GM19468 (cell line): ENCODE data around the gene CASP8AP2.
"Not testable (repeated sequence)": the region's sequence is repeated elsewhere in the genome, so short reads cannot be mapped to it uniquely, and the experiment has no call there.

Source experiments
- ATAC-seq: cut with Tn5 transposase; IDR thresholded peaks from one replicate; pipeline ENCODE4 v1.9.1; 2021; ENCODE audit warnings: mild to moderate bottlenecking, moderate library complexity, moderate number of reproducible peaks; ENCODE audit not compliant: unreplicated experiment; ENCODE audit errors: extremely low read depth

The CASP8AP2 gene

GRCh38 chr6:89886378-89887120, 56.9 kb downstream of the CASP8AP2 start:
- no peak for ATAC-seq

GRCh38 chr6:89887452-89888137, 57.9 kb downstream of the CASP8AP2 start:
- ATAC-seq = no peak

DNA sequence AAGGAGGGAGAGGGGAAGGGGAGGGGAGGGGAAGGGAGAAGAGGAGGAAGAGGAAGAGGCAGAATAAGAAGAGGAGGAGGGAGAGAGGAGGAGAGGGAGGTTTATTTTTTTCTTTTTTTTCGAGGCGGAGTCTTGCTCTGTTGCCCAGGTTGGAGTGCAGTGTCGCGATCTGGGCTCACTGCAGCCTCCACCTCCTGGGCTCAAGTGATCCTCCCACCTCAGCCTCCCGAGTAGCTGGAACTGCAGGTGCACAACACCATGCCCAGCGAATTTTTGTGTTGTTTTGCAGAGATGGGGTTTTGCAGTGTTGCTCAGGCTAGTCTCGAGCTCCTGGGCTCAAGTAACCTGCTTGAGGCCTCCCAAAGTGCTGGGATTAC, 58.4 kb downstream of the CASP8AP2 start:
- no peak for ATAC-seq

GRCh38 chr6:89888871-89889270, 59.2 kb downstream of the CASP8AP2 start:
- no peak for ATAC-seq

- ATAC-seq = not testable (repeated sequence)
Observed at GRCh38 chr6:89890845-89891528, 61.3 kb downstream of the CASP8AP2 start.

- not testable (repeated sequence) for ATAC-seq
Observed at GRCh38 chr6:89892577-89892976, 62.9 kb downstream of the CASP8AP2 start.

GRCh38 chr6:89894169-89894568, 64.5 kb downstream of the CASP8AP2 start, which contains the start of gene GJA10:
TSS of gene GJA10 (plus strand) at chr6:89894469. CDS start at chr6:89894469, 0 bp downstream.
- no peak for ATAC-seq

DNA sequence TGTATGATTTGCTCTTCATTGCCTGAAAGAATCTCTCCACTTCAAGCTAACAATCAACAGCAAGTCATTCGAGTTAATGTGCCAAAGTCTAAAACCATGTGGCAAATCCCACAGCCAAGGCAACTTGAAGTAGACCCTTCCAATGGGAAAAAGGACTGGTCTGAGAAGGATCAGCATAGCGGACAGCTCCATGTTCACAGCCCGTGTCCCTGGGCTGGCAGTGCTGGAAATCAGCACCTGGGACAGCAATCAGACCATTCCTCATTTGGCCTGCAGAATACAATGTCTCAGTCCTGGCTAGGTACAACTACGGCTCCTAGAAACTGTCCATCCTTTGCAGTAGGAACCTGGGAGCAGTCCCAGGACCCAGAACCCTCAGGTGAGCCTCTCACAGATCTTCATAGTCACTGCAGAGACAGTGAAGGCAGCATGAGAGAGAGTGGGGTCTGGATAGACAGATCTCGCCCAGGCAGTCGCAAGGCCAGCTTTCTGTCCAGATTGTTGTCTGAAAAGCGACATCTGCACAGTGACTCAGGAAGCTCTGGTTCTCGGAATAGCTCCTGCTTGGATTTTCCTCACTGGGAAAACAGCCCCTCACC, 65.7 kb downstream of the CASP8AP2 start:
- no peak for ATAC-seq

DNA sequence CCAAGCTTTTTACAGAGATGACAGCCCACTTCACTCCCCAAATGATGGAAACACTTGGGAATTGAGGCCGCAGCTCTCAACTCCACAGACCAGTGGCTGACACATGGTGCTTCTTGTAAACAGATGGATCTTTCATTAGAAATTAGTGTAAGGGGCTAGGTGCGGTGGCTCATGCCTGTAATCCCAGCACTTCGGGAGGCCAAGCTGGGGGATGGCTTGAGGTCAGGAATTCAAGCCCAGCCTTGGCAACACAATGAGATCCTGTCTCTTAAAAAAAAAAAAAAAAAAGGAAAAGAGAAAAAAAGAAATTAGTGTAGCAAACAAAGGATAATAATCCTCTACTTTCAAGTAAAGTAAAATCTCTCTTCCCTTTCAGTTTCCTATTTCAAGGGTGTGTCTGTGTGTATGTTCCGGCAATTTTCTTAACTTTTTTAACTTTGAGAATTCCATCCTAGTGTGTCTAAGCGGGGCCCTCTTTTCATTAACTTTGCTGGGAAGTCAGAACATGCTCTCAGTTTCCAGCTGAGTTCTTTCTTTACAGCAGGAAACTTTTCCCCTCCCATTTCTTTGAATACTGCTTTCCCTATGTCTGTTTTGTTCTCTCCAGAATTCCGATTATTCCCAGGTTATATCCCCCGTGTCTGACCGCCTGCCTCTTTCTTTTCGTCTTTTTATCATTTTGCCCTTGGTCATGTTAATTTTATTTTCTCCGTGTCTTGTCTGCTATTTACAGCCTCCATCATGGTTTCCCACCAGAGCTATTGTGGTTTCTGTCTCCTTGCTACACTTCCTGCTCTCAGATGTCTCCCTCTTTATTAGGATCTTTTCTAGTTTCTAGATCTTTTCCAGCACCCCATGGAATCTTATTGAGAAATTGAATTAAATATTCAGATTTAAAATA, 80.6 kb downstream of the CASP8AP2 start:
- not testable (repeated sequence) for ATAC-seq

DNA sequence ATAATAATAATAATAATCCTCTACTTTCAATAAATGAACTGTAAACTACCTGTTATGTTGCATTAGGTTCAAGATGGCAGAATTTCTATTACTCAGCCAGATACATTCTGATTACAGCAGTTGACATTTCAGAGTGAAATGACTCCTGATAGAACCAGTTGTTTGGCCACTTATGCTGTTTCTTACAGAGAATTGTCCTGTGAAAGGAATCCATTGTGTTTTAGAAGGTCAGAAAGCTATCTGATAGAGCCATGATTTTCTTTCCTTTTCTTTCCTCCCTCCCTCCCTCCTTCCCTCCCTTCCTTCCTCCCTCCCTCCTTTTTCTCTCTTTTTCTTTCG, 81.2 kb downstream of the CASP8AP2 start:
- no peak for ATAC-seq

DNA sequence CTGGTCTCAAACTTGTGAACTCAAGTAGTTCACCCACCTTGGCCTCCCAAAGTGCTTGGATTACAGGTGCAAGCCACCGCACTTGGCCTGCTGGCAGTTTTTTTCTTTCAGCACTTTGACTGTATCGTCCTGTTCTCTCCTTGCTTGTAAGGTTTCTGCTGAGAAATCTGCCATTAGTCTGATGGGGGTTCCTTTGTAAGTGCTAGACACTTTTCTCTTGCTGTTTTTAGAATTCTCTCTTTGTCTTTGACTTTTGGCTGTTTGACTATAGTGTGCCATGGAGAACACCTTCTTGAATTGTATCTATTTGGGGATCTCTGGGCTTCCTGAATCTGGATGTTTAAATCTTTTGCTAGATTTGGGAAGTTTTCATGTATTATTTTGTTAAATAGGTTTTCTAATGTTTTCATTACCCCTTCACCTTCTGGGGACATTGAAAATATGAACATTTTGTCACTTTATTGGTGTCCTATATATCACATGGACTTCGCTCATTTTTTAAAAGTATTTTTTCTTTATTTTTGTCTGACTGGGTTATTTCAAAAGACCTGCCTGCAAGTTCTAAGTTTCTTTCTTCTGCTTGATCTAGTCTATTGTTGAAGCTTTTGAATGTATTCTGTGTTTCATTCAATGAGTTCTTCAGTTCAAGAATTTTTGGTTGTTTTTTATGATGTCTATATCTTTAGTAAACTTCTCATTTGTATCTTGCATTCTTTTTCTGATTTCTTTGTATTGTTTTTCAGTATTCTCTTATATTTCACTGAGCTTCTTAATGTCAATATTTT, 86.6 kb downstream of the CASP8AP2 start:
- ATAC-seq = no peak

DNA sequence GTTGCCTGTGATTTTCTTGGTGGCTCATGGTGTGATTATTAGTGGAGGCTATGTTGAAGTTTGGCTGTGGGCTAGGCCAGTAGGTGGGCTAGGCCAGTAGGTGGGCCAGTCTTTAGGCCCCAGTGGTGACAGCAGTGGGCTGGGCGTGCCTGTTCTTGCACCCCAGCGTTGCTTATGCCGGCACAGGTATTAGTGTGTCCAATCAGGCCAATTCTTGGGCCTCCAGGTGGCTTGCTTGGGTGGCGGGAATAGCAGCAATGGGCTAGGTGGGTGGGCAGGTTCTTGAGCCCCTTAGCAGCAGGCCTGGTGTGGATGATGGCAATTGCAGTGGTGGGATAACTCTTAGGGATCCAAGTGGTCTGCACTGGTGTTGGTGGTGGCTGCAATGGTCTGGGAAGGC, 87.5 kb downstream of the CASP8AP2 start:
- ATAC-seq = no peak

GRCh38 chr6:89917801-89918366, 88.2 kb downstream of the CASP8AP2 start:
- no peak for ATAC-seq
